IMR-90 (cell line): ENCODE measurements around the gene PPARGC1A. TPM values are rescaled to one million over a fixed set of nuclear protein-coding genes. Genes with fewer than 3 reads are reported as not detected.

Experiments
- ATAC-seq: fragments of 200-7000 bp; cut with Tn5 transposase; 2 replicates; pipeline ENCODE4 v1.9.1; 2020; ENCODE audit warnings: low read depth, mild to moderate bottlenecking, moderate library complexity
- BruUV-seq: library from RNA; stranded (reverse); fragments of 400-500 nt; replicated peaks from 2 replicates; lab custom pipeline; 2021; lab: Mats Ljungman, UMichigan
- CTCF ChIA-PET: fragments of 300-600 bp; formaldehyde crosslinking; extraction: SDS; loops from one replicate; lab custom pipeline; 2021; ENCODE audit warnings: antibody characterized with exemption; lab: Yijun Ruan, JAX
- POLR2A ChIA-PET: fragments of 300-600 bp; sonication (Branson Sonifier 250); formaldehyde crosslinking; loops from one replicate; lab custom pipeline; 2022; ENCODE audit warnings: antibody characterized with exemption; ENCODE audit not compliant: unreplicated experiment; lab: Charles Lee
- DNase-seq: peaks from one replicate; pipeline ENCODE4 v3.0.0; 2013
- H2AFZ ChIP-seq: replicated peaks from 2 replicates; pipeline ENCODE3; 2013; ENCODE audit warnings: low read length, mild to moderate bottlenecking; ENCODE audit not compliant: poor library complexity
- H2AK5ac ChIP-seq: 2 replicates; pipeline ENCODE4 v1.6.1; 2013; ENCODE audit warnings: low read depth, low read length, inconsistent platforms
- H2AK9ac ChIP-seq: replicated peaks from 2 replicates; pipeline ENCODE3; 2013; ENCODE audit warnings: mild to moderate bottlenecking, low read depth, low read length, moderate library complexity; ENCODE audit not compliant: poor library complexity
- H2BK120ac ChIP-seq: 2 replicates; pipeline ENCODE4 v1.6.1; 2013; ENCODE audit warnings: low read depth, low read length, inconsistent platforms
- H2BK15ac ChIP-seq: 3 replicates; pipeline ENCODE4 v1.6.1; 2013; ENCODE audit warnings: low read depth, low read length, inconsistent platforms
- H2BK20ac ChIP-seq: 2 replicates; pipeline ENCODE4 v1.6.1; 2013; ENCODE audit warnings: low read depth, mild to moderate bottlenecking, inconsistent platforms, low read length, moderate library complexity
- H2BK5ac ChIP-seq: 2 replicates; pipeline ENCODE4 v1.6.1; 2013; ENCODE audit warnings: mild to moderate bottlenecking, low read depth, low read length, inconsistent platforms; ENCODE audit not compliant: poor library complexity, severe bottlenecking
- H3K14ac ChIP-seq: replicated peaks from 2 replicates; pipeline ENCODE4 v1.6.1; 2013; ENCODE audit warnings: low read depth, low read length, inconsistent platforms
- H3K18ac ChIP-seq: 2 replicates; pipeline ENCODE4 v1.6.1; 2013; ENCODE audit warnings: low read depth, low read length, control low read depth
- H3K23ac ChIP-seq: 2 replicates; pipeline ENCODE4 v1.6.1; 2013; ENCODE audit warnings: low read depth, low read length, inconsistent platforms
- H3K27ac ChIP-seq: 2 replicates; pipeline ENCODE4 v1.5.1; 2013; ENCODE audit warnings: mild to moderate bottlenecking, control low read depth, low read length; ENCODE audit not compliant: insufficient read depth
- H3K27me3 ChIP-seq: 2 replicates; pipeline ENCODE4 v1.6.1; 2013; ENCODE audit warnings: low read length; ENCODE audit not compliant: control insufficient read depth, insufficient read depth
- H3K36me3 ChIP-seq: 2 replicates; pipeline ENCODE4 v1.6.1; 2013; ENCODE audit warnings: low read length, mixed read lengths; ENCODE audit not compliant: control insufficient read depth, insufficient read depth
- H3K4ac ChIP-seq: 2 replicates; pipeline ENCODE4 v1.6.1; 2013; ENCODE audit warnings: low read depth, low read length, inconsistent platforms
- H3K4me1 ChIP-seq: 2 replicates; pipeline ENCODE4 v1.6.1; 2013; ENCODE audit warnings: low read length, mixed read lengths; ENCODE audit not compliant: control insufficient read depth, insufficient read depth
- H3K4me2 ChIP-seq: 2 replicates; pipeline ENCODE4 v1.6.1; 2013; ENCODE audit warnings: low read depth, mild to moderate bottlenecking, control low read depth, low read length, moderate library complexity
- H3K4me3 ChIP-seq: 2 replicates; pipeline ENCODE4 v1.5.1; 2013; ENCODE audit warnings: low read depth, mild to moderate bottlenecking, control low read depth, low read length, moderate library complexity; ENCODE audit not compliant: insufficient read depth
- H3K56ac ChIP-seq: 2 replicates; pipeline ENCODE4 v1.6.1; 2013; ENCODE audit warnings: low read length, inconsistent platforms; ENCODE audit not compliant: insufficient read depth; ENCODE audit errors: extremely low read depth
- H3K79me1 ChIP-seq, 2 experiments: 2 replicates each; pipeline ENCODE4 v1.6.1; 2013; ENCODE audit warnings: low read length in 2 of 2, inconsistent platforms in 1 of 2, low read depth in 1 of 2
- H3K9ac ChIP-seq: 2 replicates; pipeline ENCODE4 v1.6.1; 2013; ENCODE audit warnings: low read depth, low read length, control low read depth
- H3K9me1 ChIP-seq: 2 replicates; pipeline ENCODE4 v1.6.1; 2013; ENCODE audit warnings: low read length, inconsistent platforms; ENCODE audit not compliant: insufficient read depth
- H3K9me3 ChIP-seq: 2 replicates; pipeline ENCODE4 v1.6.1; 2013; ENCODE audit warnings: low read length; ENCODE audit not compliant: control insufficient read depth, insufficient read depth
- H4K20me1 ChIP-seq: 2 replicates; pipeline ENCODE4 v1.6.1; 2013; ENCODE audit warnings: low read length, inconsistent platforms; ENCODE audit not compliant: insufficient read depth
- H4K5ac ChIP-seq: 2 replicates; pipeline ENCODE4 v1.6.1; 2013; ENCODE audit warnings: mild to moderate bottlenecking, low read depth, low read length, control low read depth
- H4K8ac ChIP-seq, 2 experiments: 2 replicates each; pipeline ENCODE4 v1.6.1; 2013; ENCODE audit warnings: low read depth in 2 of 2, low read length in 2 of 2, control low read depth in 1 of 2, inconsistent platforms in 1 of 2
- H4K91ac ChIP-seq: 2 replicates; pipeline ENCODE4 v1.6.1; 2013; ENCODE audit warnings: low read depth, low read length, inconsistent platforms; ENCODE audit not compliant: insufficient read depth
- CEBPB ChIP-seq: IDR thresholded peaks from 2 replicates; pipeline ENCODE4 v1.6.1; 2012; ENCODE audit warnings: low read depth, low read length, improper control_type of control experiment
- RAD21 ChIP-seq: IDR thresholded peaks from 2 replicates; pipeline ENCODE4 v1.6.1; 2012; ENCODE audit warnings: low read length, improper control_type of control experiment
- RFX5 ChIP-seq: IDR thresholded peaks from 2 replicates; pipeline ENCODE4 v1.8.0; 2012; ENCODE audit warnings: low read depth, mild to moderate bottlenecking, low read length, moderate library complexity
- WGBS, 2 experiments: methylation state at CpG; one replicate each; pipeline versions ENCODE4 v1.1.5 to v1.1.7; 2013; ENCODE audit warnings: missing lambda C conversion rate in 2 of 2; ENCODE audit not compliant: insufficient read length in 1 of 2; ENCODE audit errors: extremely low coverage in 2 of 2; 5-methylcytosine and 5-hydroxymethylcytosine counted together
- dilution Hi-C: fragments of 300-500 bp; cut with HindIII; formaldehyde crosslinking; loops from one replicate; pipeline ENCODE4 v1.14.3; 2018; ENCODE audit warnings: low sequenced_read_pairs; ENCODE audit not compliant: unreplicated experiment
- in situ Hi-C: fragments of 300-500 bp; cut with MboI; formaldehyde crosslinking; loops from 3 replicates; pipeline ENCODE4 v1.14.3; 2019; ENCODE audit warnings: low sequenced_read_pairs, inconsistent platforms, mixed read lengths
- intact Hi-C: fragments of 100-400 bp; cut with micrococcal nuclease; formaldehyde crosslinking; loops from 2 replicates; pipeline ENCODE4 v1.10.0; 2022
- polyA plus RNA-seq, 3 experiments: library from polyadenylated mRNA; depleted of rRNA; stranded (reverse); fragments of >200 nt; gene quantifications; 2 replicates each; pipeline ENCODE4 v1.2.3, GENCODE V29; 2012; ENCODE audit warnings: low replicate concordance in 1 of 3
- total RNA-seq: library from RNA; depleted of rRNA; stranded (reverse); fragments of >200 nt; gene quantifications from 2 replicates; pipeline ENCODE4 v1.2.3, GENCODE V29; 2012

Gene PPARGC1A
- total and polyA plus RNA-seq, 2 of the 4 experiments (the other 2 are of a cell fraction): under 0.01 to 0.03 TPM

DNA sequence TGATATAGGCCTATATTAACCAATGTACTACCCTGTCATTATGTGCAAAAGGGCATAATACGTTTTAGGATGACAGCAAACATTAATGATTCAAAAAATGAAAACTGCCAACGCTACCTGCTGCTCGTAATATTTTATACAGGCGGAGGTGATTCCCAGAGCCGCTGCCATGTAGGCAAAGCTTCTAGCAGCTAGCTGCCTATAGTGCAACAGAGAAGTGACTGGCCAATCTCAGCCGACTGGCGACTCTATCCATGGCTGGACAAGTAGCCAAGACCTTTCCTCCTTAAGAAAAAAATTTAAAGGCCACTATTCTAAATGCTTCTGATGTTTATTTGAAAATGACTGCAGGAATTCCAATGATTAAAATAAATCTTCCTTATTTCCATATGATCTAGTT lies 1.9 kb downstream of the PPARGC1A start:
- CTCF ChIA-PET: no interaction called here
- Histone ChIP-seq H3K4me1 (peaks cover 4% of the 10 kb centered on the region), H2BK20ac (no peak overlapping the region), H2AK9ac (no peak overlapping the region), H4K8ac (no peak overlapping the region), H3K27ac (no peak overlapping the region), H3K9ac (no peak overlapping the region), H4K91ac (no peak overlapping the region), H3K79me1 (no peaks in the 10 kb centered on the region), H3K14ac (no peak overlapping the region), H3K27me3 (no peaks in the 10 kb centered on the region), H2BK5ac (no peak overlapping the region), H4K5ac (no peak overlapping the region), H4K20me1 (no peaks in the 10 kb centered on the region), H3K4me2 (peak overlapping the region; percentile 87), H2BK15ac (no peak overlapping the region), H3K36me3 (no peaks in the 10 kb centered on the region), H2AFZ (no peak overlapping the region), H3K23ac (no peak overlapping the region), H3K18ac (no peak overlapping the region), H3K4me3 (no peak overlapping the region), H3K56ac (no peak overlapping the region), H3K4ac (no peak overlapping the region), H3K9me1 (no peaks in the 10 kb centered on the region; the same call in 1 of the 2 replicates), H2AK5ac (no peak overlapping the region), H3K9me3 (no peaks in the 10 kb centered on the region), H2BK120ac (no peak overlapping the region)
- ATAC-seq (no peak), DNase-seq (no peak)
- POLR2A ChIA-PET: no interaction called here
- WGBS, 2 experiments: 89% methylated on average over 4 of the region's 7 CpGs; no CpG with 5 or more reads in 1 of the 2 experiments
- in situ Hi-C loops: no loop called here
- intact Hi-C loops: loop anchor here (5.0 kb wide), 1 partner anchor 214 kb away; no protein-coding TSS in a partner anchor
- dilution Hi-C loops: no loop called here
- BruUV-seq: no TSS peak
- TF ChIP-seq RAD21: no peak
- no peak for TF ChIP-seq RFX5
- TF ChIP-seq CEBPB: no peak
